ENCODE data around the gene HTT. TPM values are rescaled to one million over a fixed set of nuclear protein-coding genes. Genes with fewer than 3 reads are reported as not detected.

Gene HTT
- total and polyA plus RNA-seq, 9 donors = 16.5 to 29.6 (median 22.2) TPM

DNA sequence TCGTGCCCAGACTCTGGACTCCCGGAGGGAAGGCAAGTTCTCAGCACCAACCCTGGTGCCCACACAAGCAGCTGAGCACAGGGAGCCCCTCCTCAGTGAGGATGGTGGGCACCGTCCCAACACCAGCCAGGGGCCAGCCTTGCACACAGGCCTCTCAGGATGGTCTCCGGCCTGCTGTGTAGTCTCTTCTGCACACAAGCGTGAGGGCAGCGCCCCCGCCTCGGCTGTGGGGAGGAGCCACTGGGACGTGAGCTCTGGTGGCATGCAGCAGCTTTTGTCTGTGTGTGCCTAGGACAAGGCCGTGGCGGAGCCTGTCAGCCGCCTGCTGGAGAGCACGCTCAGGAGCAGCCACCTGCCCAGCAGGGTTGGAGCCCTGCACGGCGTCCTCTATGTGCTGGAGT, 158.4 kb downstream of the HTT start:
- no peaks in the 10 kb centered on the region for H3K9me3 ChIP-seq (replicated peaks; ENCODE audit: control insufficient read depth, low read depth, low read length)
- H3K4me3 ChIP-seq (ENCODE audit: low read length) = no peak overlapping the region
- no peaks in the 10 kb centered on the region for H3K27me3 ChIP-seq (ENCODE audit: control insufficient read depth, insufficient read depth, low read length)
- H3K36me3 ChIP-seq (ENCODE audit: control insufficient read depth, insufficient read depth, low read length) = peaks cover 90% of the 10 kb centered on the region
- WGBS (ENCODE audit: insufficient coverage) = 94% methylated on average over 15 of the region's 15 CpGs
- H3K27ac ChIP-seq (ENCODE audit: low read length) = no peak overlapping the region
- H3K4me1 ChIP-seq (ENCODE audit: control insufficient read depth, insufficient read depth, low read length) = peaks cover 12% of the 10 kb centered on the region
- DNase-seq = no peak

DNA sequence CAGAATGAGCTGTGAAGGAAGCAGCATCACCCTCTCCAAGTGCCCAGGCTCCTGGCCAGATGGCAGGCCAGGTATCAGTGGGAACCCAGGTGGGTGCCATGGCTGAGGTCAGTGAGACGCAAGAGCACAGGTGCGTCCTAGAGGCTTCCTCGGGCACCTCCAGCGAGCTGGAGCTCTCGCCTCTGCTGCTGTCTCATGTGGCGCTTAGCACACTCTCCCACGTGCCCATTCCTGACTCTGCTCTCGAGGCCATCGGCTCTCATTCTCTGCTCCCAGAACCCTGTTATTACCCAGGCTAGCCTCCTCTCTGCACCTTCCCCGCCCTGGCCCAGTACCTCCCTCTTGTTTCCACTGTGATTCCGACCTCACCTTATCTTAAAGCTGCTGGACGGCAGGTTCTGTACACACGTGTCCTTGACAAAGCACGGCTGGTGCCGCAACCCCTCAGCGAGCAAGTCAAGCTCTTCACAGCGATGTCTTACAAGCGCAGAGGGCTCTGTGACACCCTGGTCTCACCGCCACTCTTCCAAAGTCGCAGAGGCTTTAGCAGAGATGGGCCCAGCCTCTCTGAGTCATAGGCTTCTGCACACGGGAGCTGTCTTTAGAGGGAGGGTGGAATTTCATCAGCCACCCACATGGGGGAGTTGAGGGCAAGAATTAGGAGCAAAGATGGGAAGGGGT, 159.1 kb downstream of the HTT start:
- Histone ChIP-seq H3K27ac (ENCODE audit: low read length) (no peak overlapping the region), H3K4me3 (ENCODE audit: low read length) (no peak overlapping the region), H3K27me3 (ENCODE audit: control insufficient read depth, insufficient read depth, low read length) (no peaks in the 10 kb centered on the region), H3K4me1 (ENCODE audit: control insufficient read depth, insufficient read depth, low read length) (peaks cover 12% of the 10 kb centered on the region), H3K9me3 (replicated peaks; ENCODE audit: control insufficient read depth, low read depth, low read length) (no peaks in the 10 kb centered on the region), H3K36me3 (ENCODE audit: control insufficient read depth, insufficient read depth, low read length) (peaks cover 85% of the 10 kb centered on the region)
- no peak for DNase-seq
- WGBS (ENCODE audit: insufficient coverage) = 91% methylated on average over 21 of the region's 21 CpGs

DNA sequence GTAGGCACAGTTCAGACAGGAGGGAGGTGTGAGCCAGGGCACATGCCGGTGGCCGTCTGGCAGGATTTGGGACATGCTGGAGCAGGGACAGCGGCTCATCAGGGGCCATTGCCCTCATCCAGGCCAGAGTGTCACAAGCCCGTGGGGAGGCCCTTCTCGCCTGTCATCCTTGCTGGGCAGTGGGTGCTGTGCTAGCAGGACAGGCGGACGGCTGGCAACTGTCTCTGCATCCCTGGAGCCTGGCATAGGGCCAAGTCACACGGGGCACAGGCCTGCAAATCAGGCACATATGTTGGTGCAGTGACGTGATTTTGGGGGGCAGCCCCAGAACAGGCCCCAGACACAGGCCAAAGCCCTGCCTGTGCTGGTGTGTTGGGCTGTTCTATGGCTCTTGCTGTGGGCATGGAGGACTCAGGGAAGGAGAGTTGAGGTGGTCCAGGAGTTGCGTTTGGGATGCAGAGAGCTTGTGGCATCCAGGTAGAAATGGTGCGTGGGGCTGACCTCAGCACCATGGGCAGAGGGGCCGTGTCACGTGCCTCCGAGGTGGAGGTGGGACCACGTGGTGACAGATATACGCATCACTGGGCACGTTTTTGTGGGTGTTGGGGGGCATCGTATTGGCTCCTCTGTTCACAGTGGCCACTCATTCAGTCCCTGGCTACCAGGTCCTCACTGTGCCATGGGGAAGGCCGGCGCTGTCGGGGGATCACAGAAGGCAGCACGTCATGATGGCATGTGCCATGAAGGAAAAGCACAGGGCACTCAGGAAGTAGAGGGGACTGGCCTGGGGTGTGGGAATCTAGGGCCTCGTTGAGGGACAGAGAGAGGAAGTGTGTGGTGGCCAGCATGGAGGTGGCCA, 159.9 kb downstream of the HTT start:
- WGBS (ENCODE audit: insufficient coverage) = 81% methylated on average over 23 of the region's 23 CpGs
- H3K36me3 ChIP-seq (ENCODE audit: control insufficient read depth, insufficient read depth, low read length) = peaks cover 83% of the 10 kb centered on the region
- DNase-seq = no peak

DNA sequence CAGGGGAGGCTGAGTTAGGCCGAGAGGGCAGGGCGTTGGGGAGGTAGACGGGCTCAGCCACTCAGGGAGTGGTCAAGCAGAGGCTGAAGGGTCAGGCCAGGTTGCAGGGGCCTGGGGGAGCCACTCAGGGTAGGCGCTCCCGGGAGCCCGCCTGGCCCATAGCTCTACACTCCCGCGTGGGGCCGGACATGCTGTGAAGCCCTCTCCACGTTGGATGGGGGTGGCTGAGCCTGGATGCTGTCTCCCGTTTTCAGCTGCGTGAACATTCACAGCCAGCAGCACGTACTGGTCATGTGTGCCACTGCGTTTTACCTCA, 160.5 kb downstream of the HTT start:
- 82% methylated on average over 14 of the region's 14 CpGs for WGBS (ENCODE audit: insufficient coverage)
- Histone ChIP-seq H3K27ac (ENCODE audit: low read length) (no peak overlapping the region), H3K4me1 (ENCODE audit: control insufficient read depth, insufficient read depth, low read length) (peaks cover 26% of the 10 kb centered on the region), H3K27me3 (ENCODE audit: control insufficient read depth, insufficient read depth, low read length) (no peaks in the 10 kb centered on the region), H3K36me3 (ENCODE audit: control insufficient read depth, insufficient read depth, low read length) (peaks cover 83% of the 10 kb centered on the region), H3K4me3 (ENCODE audit: low read length) (no peak overlapping the region), H3K9me3 (replicated peaks; ENCODE audit: control insufficient read depth, low read depth, low read length) (no peaks in the 10 kb centered on the region)
- no peak for DNase-seq

More for the DNA sequence above, 159.9 kb downstream of the HTT start:
- H3K4me3 ChIP-seq (ENCODE audit: low read length) = no peak overlapping the region
- H3K9me3 ChIP-seq (replicated peaks; ENCODE audit: control insufficient read depth, low read depth, low read length) = no peaks in the 10 kb centered on the region
- H3K4me1 ChIP-seq (ENCODE audit: control insufficient read depth, insufficient read depth, low read length) = peaks cover 20% of the 10 kb centered on the region
- H3K27ac ChIP-seq (ENCODE audit: low read length) = no peak overlapping the region
- no peaks in the 10 kb centered on the region for H3K27me3 ChIP-seq (ENCODE audit: control insufficient read depth, insufficient read depth, low read length)

DNA sequence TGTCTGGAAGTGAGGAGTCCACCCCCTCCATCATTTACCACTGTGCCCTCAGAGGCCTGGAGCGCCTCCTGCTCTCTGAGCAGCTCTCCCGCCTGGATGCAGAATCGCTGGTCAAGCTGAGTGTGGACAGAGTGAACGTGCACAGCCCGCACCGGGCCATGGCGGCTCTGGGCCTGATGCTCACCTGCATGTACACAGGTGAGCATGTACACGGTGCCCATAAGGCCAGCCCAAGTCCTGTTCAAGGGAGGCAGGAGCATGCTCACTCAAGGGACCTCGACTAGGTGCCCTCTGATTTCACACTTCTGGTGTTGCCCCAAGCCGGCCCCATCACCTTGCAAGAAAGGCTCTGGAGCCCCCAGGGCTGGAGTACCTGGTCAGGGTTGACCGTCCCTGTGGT, 161.1 kb downstream of the HTT start:
- Histone ChIP-seq H3K36me3 (ENCODE audit: control insufficient read depth, insufficient read depth, low read length) (peaks cover 83% of the 10 kb centered on the region), H3K9me3 (replicated peaks; ENCODE audit: control insufficient read depth, low read depth, low read length) (no peaks in the 10 kb centered on the region), H3K4me3 (ENCODE audit: low read length) (no peak overlapping the region), H3K27ac (ENCODE audit: low read length) (no peak overlapping the region), H3K27me3 (ENCODE audit: control insufficient read depth, insufficient read depth, low read length) (no peaks in the 10 kb centered on the region), H3K4me1 (ENCODE audit: control insufficient read depth, insufficient read depth, low read length) (peaks cover 32% of the 10 kb centered on the region)
- WGBS (ENCODE audit: insufficient coverage) = 89% methylated on average over 11 of the region's 11 CpGs
- DNase-seq = no peak

DNA sequence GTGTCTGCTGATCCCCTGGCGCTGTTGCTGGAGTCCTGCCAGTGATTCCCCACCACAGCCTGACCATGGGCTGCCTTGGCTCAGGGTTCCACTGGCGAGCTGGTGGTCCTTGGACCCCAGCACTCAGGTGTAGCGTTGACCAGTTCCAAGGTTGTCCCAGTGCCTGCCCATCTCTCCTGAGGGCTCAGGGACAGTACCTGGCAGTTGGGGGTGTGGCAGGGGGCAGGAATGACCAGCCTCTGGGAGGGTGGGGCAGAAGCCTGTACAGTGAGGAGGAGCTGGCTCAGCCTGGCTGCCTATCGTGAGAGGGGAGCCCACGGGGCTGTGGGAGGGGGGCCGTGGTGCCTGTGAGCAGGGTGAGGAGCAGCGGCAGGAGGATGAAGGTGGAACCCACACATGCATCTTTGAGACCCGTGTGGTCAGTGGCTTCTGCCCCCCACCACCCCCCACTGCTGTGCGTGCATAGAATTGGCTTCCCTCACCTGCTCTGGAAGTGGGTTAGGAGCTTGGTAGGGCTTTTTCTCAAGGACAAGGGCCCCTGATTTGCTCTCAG, 161.9 kb downstream of the HTT start:
- Histone ChIP-seq H3K9me3 (replicated peaks; ENCODE audit: control insufficient read depth, low read depth, low read length) (no peaks in the 10 kb centered on the region), H3K4me3 (ENCODE audit: low read length) (no peak overlapping the region), H3K27me3 (ENCODE audit: control insufficient read depth, insufficient read depth, low read length) (no peaks in the 10 kb centered on the region), H3K36me3 (ENCODE audit: control insufficient read depth, insufficient read depth, low read length) (peaks cover 82% of the 10 kb centered on the region), H3K27ac (ENCODE audit: low read length) (no peak overlapping the region), H3K4me1 (ENCODE audit: control insufficient read depth, insufficient read depth, low read length) (peaks cover 40% of the 10 kb centered on the region)
- DNase-seq = no peak
- WGBS (ENCODE audit: insufficient coverage) = 79% methylated on average over 6 of the region's 9 CpGs

DNA sequence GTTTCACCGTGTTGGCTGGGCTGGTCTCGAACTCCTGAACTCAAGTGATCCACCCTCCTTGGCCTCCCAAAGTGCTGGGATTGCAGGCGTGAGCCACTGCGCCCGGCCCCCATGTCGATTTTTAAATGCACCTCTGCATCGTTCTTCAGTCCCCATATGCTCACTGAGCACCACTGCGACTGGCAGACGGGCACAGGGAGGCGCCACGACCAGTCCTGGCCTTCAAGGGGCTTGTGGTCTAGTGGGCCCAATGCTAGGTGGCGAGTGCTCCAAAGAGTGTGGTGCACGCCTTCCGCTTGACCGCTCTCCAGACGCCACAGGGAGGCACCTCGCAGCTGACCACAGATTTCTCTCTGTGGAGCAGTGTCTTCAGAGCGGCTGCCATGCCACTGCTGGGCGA, 162.8 kb downstream of the HTT start:
- H3K9me3 ChIP-seq (replicated peaks; ENCODE audit: control insufficient read depth, low read depth, low read length) = no peaks in the 10 kb centered on the region
- no peak overlapping the region for H3K27ac ChIP-seq (ENCODE audit: low read length)
- no peak overlapping the region for H3K4me3 ChIP-seq (ENCODE audit: low read length)
- H3K36me3 ChIP-seq (ENCODE audit: control insufficient read depth, insufficient read depth, low read length) = peaks cover 73% of the 10 kb centered on the region
- DNase-seq = no peak
- H3K4me1 ChIP-seq (ENCODE audit: control insufficient read depth, insufficient read depth, low read length) = peaks cover 44% of the 10 kb centered on the region
- no peaks in the 10 kb centered on the region for H3K27me3 ChIP-seq (ENCODE audit: control insufficient read depth, insufficient read depth, low read length)
- 91% methylated on average over 17 of the region's 19 CpGs for WGBS (ENCODE audit: insufficient coverage)

DNA sequence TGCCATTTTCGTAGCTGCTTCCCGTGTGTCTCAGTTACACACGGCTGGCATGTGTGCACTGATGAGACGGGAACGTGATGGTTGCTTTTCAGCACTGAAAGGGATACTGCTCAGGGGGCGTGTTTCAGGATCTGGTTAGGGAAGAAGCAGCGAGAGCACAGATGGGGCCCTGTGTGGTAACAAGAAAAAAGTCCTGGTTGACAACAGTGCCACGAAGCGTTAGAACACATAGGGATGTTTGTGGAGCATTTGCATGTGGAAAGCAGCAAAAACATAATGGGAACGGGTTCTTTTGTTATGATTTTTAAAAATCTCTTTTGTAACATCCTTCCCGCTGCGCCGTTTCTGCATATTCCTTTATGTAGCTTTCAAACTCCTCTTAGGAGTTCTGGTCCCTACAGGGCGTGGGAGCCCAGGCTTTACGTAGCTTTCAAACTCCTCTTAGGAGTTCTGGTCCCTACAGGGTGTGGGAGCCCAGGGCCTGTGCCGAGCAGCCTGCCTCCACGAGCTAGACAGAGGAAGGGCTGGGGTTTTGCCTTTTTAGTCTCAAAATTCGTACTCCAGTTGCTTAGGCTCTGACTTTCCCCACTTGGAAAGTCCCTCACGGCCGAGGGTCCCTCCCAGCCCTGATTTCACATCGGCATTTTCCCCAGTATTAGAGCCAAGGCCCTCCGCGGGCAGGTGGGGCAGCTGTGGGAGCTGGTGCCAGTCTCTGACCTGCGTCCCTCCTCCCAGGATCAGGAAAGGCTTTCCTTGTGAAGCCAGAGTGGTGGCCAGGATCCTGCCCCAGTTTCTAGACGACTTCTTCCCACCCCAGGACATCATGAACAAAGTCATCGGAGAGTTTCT, 163.5 kb downstream of the HTT start:
- peaks cover 67% of the 10 kb centered on the region for H3K36me3 ChIP-seq (ENCODE audit: control insufficient read depth, insufficient read depth, low read length)
- H3K27ac ChIP-seq (ENCODE audit: low read length) = no peak overlapping the region
- no peaks in the 10 kb centered on the region for H3K27me3 ChIP-seq (ENCODE audit: control insufficient read depth, insufficient read depth, low read length)
- no peak overlapping the region for H3K4me3 ChIP-seq (ENCODE audit: low read length)
- 64% methylated on average over 19 of the region's 26 CpGs for WGBS (ENCODE audit: insufficient coverage)
- DNase-seq = no peak
- peaks cover 51% of the 10 kb centered on the region for H3K4me1 ChIP-seq (ENCODE audit: control insufficient read depth, insufficient read depth, low read length)
- no peaks in the 10 kb centered on the region for H3K9me3 ChIP-seq (replicated peaks; ENCODE audit: control insufficient read depth, low read depth, low read length)

DNA sequence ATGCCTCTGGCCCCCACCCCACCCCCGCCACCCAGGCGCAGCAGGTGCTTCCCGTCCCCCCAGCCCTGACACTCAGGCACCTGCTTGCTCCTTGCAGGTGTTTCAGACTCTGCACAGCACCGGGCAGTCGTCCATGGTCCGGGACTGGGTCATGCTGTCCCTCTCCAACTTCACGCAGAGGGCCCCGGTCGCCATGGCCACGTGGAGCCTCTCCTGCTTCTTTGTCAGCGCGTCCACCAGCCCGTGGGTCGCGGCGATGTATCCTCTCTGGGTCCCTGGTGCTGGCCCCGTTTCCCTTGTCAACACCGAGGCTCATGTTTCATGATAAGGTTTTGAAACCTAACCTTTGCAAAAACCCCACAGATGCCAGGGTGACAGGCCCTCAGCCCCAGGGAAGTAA, 164.2 kb downstream of the HTT start:
- H3K27me3 ChIP-seq (ENCODE audit: control insufficient read depth, insufficient read depth, low read length) = no peaks in the 10 kb centered on the region
- no peak for DNase-seq
- peaks cover 59% of the 10 kb centered on the region for H3K36me3 ChIP-seq (ENCODE audit: control insufficient read depth, insufficient read depth, low read length)
- H3K27ac ChIP-seq (ENCODE audit: low read length) = no peak overlapping the region
- WGBS (ENCODE audit: insufficient coverage) = 40% methylated on average over 16 of the region's 18 CpGs
- no peaks in the 10 kb centered on the region for H3K9me3 ChIP-seq (replicated peaks; ENCODE audit: control insufficient read depth, low read depth, low read length)
- no peak overlapping the region for H3K4me3 ChIP-seq (ENCODE audit: low read length)
- peaks cover 56% of the 10 kb centered on the region for H3K4me1 ChIP-seq (ENCODE audit: control insufficient read depth, insufficient read depth, low read length)

DNA sequence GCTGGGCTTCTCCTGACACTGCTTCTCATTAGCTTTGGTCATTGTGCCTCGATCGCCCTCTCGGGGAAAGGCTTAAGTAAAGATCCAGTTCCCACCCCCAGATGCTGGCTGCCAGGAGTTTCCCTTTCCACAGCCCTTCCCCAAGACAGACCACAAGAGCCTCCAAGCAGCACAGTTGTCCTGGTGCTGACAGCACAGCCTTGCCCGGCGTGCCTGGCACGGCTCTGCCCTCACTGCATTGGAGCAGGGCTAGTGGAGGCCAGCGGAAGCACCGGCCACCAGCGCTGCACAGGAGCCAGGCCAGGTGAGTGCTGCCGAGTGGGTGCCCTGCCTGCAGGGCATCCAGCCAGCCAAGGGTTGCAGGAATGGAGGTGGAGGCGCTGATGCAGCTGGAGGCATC, 164.8 kb downstream of the HTT start:
- no peak overlapping the region for H3K27ac ChIP-seq (ENCODE audit: low read length)
- peak; percentile 77 for DNase-seq

More for the DNA sequence above, 164.8 kb downstream of the HTT start:
- Histone ChIP-seq H3K36me3 (ENCODE audit: control insufficient read depth, insufficient read depth, low read length) (peaks cover 54% of the 10 kb centered on the region), H3K4me1 (ENCODE audit: control insufficient read depth, insufficient read depth, low read length) (peaks cover 56% of the 10 kb centered on the region), H3K9me3 (replicated peaks; ENCODE audit: control insufficient read depth, low read depth, low read length) (no peaks in the 10 kb centered on the region), H3K27me3 (ENCODE audit: control insufficient read depth, insufficient read depth, low read length) (no peaks in the 10 kb centered on the region), H3K4me3 (ENCODE audit: low read length) (no peak overlapping the region)
- WGBS (ENCODE audit: insufficient coverage) = 41% methylated on average over 11 of the region's 11 CpGs
